ENCODE results near the gene TANGO6. TPM values are rescaled to one million over a fixed set of nuclear protein-coding genes. Genes with fewer than 3 reads are reported as not detected.
A peak's percentile ranks its signal among the peaks of the same experiment; 100 is the strongest.

TANGO6 gene
- total and polyA plus RNA-seq, 3 experiments from 2014 or later, result 19.5 to 30.3 (median 28.9) TPM

DNA sequence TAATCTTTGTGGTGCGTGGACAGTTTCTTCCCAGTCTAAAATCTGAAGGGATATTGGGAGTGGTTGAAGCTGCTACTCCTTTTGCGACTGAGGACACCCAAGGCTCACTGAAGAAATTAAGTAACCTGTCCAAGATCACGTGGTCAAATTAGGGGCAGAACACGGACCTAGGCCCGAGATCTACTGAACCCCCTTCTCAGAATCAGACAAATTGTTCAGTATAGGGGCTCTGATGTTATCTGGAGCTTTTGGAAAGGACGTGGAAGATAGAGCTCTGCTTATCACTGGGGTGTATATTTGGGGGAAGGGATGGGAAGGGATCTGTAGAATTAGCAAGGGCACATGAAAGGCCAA is 857 bp downstream of the TANGO6 start:
- H3K27ac Mint-ChIP-seq, result peak overlapping the region; percentile 54 to 98 (median 90)
- peak overlapping the region; percentile 82 for H3K27ac ChIP-seq (ENCODE audit: low read depth, low read length)

DNA sequence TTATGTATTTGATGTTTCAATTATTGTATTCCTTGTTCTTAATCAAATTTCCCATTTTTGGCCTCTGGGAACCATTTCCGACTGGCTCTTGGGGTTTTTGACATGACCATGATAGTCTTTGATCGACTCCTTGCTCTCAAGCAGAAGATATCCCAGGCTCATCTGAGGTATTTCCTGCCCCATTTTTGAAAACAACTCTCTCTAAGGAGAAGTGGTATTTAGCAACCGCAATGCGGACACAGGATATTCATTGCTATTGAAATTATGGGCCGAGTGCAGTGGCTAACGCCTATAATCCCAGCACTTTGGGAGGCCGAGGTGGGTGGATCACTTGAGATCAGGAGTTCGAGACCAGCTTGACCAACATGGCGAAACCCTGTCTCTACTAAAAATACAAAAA is 5.5 kb downstream of the TANGO6 start:
- ChIA-PET POLR2A (no interaction called here), CTCF (no interaction called here)
- H3K4me1 ChIP-seq (ENCODE audit: insufficient read depth, low read length), result peaks cover 17% of the 10 kb centered on the region
- no peak overlapping the region for H3K27ac ChIP-seq (ENCODE audit: low read depth, low read length)
- DNase-seq, result no peak
- Mint-ChIP-seq H3K27me3 (no peaks in the 10 kb centered on the region), H3K36me3 (peaks cover 0 to 12% (median 8%) of the 10 kb centered on the region in 3 donors), H3K4me1 (peaks cover 32 to 59% (median 52%) of the 10 kb centered on the region in 3 donors), H3K9me3 (no peaks in the 10 kb centered on the region), H3K4me3 (no peak overlapping the region), H3K27ac (no peak overlapping the region)
- H3K27me3 ChIP-seq (ENCODE audit: insufficient read depth, low read length, poor library complexity, severe bottlenecking), result no peaks in the 10 kb centered on the region
- no peaks in the 10 kb centered on the region for H3K9me3 ChIP-seq (ENCODE audit: low read length)
- no peak overlapping the region for H3K4me3 ChIP-seq (ENCODE audit: low read length)
- H3K36me3 ChIP-seq (ENCODE audit: insufficient read depth, low read length), result no peaks in the 10 kb centered on the region

More for the DNA sequence above, 857 bp downstream of the TANGO6 start:
- POLR2A ChIA-PET, result no interaction called here
- Mint-ChIP-seq H3K36me3 (peaks cover 0 to 12% (median 4%) of the 10 kb centered on the region in 3 donors), H3K9me3 (no peaks in the 10 kb centered on the region), H3K4me3 (peak overlapping the region; percentile 77 to 98 (median 85)), H3K4me1 (peaks cover 27 to 41% (median 40%) of the 10 kb centered on the region in 3 donors), H3K27me3 (no peaks in the 10 kb centered on the region)
- Histone ChIP-seq H3K36me3 (ENCODE audit: insufficient read depth, low read length) (no peaks in the 10 kb centered on the region), H3K27me3 (ENCODE audit: insufficient read depth, low read length, poor library complexity, severe bottlenecking) (no peaks in the 10 kb centered on the region), H3K4me1 (ENCODE audit: insufficient read depth, low read length) (peaks cover 20% of the 10 kb centered on the region), H3K9me3 (ENCODE audit: low read length) (no peaks in the 10 kb centered on the region), H3K4me3 (ENCODE audit: low read length) (peak overlapping the region; percentile 91)
- CTCF ChIA-PET, result interaction anchor here (3.4 kb wide), 1 partner anchor 316 kb away, joined by 12 read pairs; no protein-coding TSS in a partner anchor
- DNase-seq, result no peak

DNA sequence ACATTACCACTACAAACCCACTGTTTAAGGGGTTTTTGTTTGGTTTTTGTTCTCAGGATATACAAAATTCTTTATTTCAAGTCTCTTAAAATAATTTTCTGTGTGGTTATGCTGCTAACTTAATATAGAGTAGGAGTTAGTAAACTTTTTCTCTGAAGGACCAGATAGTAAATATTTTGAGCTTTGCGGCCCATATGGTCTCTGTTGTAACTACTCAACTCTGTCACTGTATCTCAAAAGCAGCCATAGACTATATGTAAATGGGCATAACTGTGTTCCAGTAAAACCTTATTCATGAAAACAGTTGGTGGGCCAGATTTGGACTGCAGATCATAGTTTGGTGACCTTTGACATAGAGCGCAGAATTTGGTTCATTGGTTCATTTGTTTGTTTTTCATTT is 7.2 kb downstream of the TANGO6 start:
- no peaks in the 10 kb centered on the region for H3K27me3 Mint-ChIP-seq
- no peak overlapping the region for H3K27ac ChIP-seq (ENCODE audit: low read depth, low read length)
- no peaks in the 10 kb centered on the region for H3K36me3 ChIP-seq (ENCODE audit: insufficient read depth, low read length)
- peaks cover 0 to 9% (median 9%) of the 10 kb centered on the region in 3 donors for H3K36me3 Mint-ChIP-seq
- no peaks in the 10 kb centered on the region for H3K9me3 Mint-ChIP-seq
- no peak for DNase-seq
- no peak overlapping the region for H3K27ac Mint-ChIP-seq
- CTCF ChIA-PET, result no interaction called here
- POLR2A ChIA-PET, result no interaction called here
- H3K4me1 Mint-ChIP-seq, result peaks cover 21 to 52% (median 40%) of the 10 kb centered on the region in 3 donors
- H3K27me3 ChIP-seq (ENCODE audit: insufficient read depth, low read length, poor library complexity, severe bottlenecking), result no peaks in the 10 kb centered on the region
- H3K4me3 Mint-ChIP-seq, result no peak overlapping the region
- H3K4me3 ChIP-seq (ENCODE audit: low read length), result no peak overlapping the region
- no peaks in the 10 kb centered on the region for H3K9me3 ChIP-seq (ENCODE audit: low read length)
- H3K4me1 ChIP-seq (ENCODE audit: insufficient read depth, low read length), result peaks cover 8% of the 10 kb centered on the region

DNA sequence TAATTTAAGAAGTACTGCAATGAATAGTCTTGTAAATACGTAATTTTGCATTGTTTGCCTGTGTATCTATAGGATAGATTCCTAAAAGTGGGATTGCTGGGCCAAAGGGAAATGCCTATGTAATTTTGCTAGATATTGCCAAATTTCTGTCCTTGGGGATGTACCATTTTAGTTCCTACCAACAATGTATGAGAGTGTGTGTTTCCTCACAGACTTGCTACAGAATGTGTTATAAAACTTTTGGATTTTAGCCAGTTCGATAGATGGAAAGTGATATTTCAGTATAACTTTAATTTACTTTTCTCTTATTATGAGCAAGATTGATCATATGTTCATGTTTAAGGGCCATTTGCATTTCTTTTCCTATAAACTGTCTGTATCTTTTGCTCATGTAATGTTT is 8.3 kb downstream of the TANGO6 start:
- Mint-ChIP-seq H3K36me3 (peaks cover 0 to 9% (median 9%) of the 10 kb centered on the region in 3 donors), H3K27ac (no peak overlapping the region), H3K4me3 (no peak overlapping the region), H3K27me3 (no peaks in the 10 kb centered on the region), H3K9me3 (no peaks in the 10 kb centered on the region), H3K4me1 (peaks cover 24 to 52% (median 44%) of the 10 kb centered on the region in 3 donors)
- H3K4me1 ChIP-seq (ENCODE audit: insufficient read depth, low read length), result peaks cover 8% of the 10 kb centered on the region
- no peak for DNase-seq
- no peaks in the 10 kb centered on the region for H3K36me3 ChIP-seq (ENCODE audit: insufficient read depth, low read length)
- ChIA-PET POLR2A (no interaction called here), CTCF (no interaction called here)
- no peak overlapping the region for H3K4me3 ChIP-seq (ENCODE audit: low read length)
- no peaks in the 10 kb centered on the region for H3K27me3 ChIP-seq (ENCODE audit: insufficient read depth, low read length, poor library complexity, severe bottlenecking)
- no peak overlapping the region for H3K27ac ChIP-seq (ENCODE audit: low read depth, low read length)
- no peaks in the 10 kb centered on the region for H3K9me3 ChIP-seq (ENCODE audit: low read length)

DNA sequence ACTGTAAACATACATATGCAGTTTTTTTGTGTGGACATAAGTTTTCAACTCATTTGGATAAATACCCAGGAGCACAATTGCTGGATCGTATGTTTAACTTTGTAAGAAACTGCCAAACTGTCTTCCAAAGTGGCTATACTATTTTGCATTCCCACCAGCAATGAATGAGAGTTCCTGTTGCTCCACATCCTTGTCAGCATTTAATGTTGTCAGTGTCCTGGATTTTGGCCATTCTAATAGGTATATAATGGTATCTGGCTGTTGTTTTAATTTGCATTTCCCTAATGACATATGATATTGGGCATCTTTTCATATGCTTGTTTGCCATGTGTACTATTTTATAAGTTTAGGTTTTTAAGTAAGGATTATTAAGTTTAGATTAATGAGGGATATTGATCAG is 14.1 kb downstream of the TANGO6 start:
- no peak for DNase-seq
- Histone ChIP-seq H3K4me1 (ENCODE audit: insufficient read depth, low read length) (no peaks in the 10 kb centered on the region), H3K27me3 (ENCODE audit: insufficient read depth, low read length, poor library complexity, severe bottlenecking) (no peaks in the 10 kb centered on the region), H3K27ac (ENCODE audit: low read depth, low read length) (no peak overlapping the region), H3K4me3 (ENCODE audit: low read length) (no peak overlapping the region), H3K9me3 (ENCODE audit: low read length) (no peaks in the 10 kb centered on the region), H3K36me3 (ENCODE audit: insufficient read depth, low read length) (peaks cover 1% of the 10 kb centered on the region)
- ChIA-PET POLR2A (no interaction called here), CTCF (no interaction called here)
- Mint-ChIP-seq H3K9me3 (no peaks in the 10 kb centered on the region), H3K36me3 (peaks cover 8 to 26% (median 20%) of the 10 kb centered on the region in 3 donors), H3K4me1 (peaks cover 25 to 54% (median 46%) of the 10 kb centered on the region in 3 donors), H3K27me3 (peaks cover 0 to 3% of the 10 kb centered on the region in 2 donors), H3K4me3 (no peak overlapping the region), H3K27ac (no peak overlapping the region)

DNA sequence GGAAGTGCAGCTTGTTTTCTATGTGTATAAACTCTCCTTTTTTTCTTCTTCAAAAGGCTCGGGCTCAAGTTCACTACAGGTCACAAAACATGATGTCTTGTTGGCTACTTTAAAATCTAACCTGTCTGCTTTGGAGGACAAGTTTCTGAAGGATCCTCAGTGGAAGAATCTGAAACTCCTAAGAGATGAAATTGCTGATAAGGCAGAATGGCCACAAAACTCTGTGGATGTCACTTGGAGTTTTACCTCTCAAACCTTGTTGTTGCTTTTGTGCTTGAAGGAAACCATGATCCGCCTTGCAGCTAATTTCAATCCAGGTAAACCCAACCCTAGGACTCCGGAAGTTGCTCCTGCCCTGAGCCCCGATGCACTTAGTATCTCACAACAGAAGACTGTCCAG is 16.5 kb downstream of the TANGO6 start:
- no peaks in the 10 kb centered on the region for H3K9me3 Mint-ChIP-seq
- no peak for DNase-seq
- H3K4me1 Mint-ChIP-seq, result peaks cover 21 to 36% (median 35%) of the 10 kb centered on the region in 3 donors
- no peak overlapping the region for H3K4me3 Mint-ChIP-seq
- no peaks in the 10 kb centered on the region for H3K9me3 ChIP-seq (ENCODE audit: low read length)
- H3K27ac ChIP-seq (ENCODE audit: low read depth, low read length), result no peak overlapping the region
- H3K36me3 ChIP-seq (ENCODE audit: insufficient read depth, low read length), result peaks cover 4% of the 10 kb centered on the region
- ChIA-PET CTCF (no interaction called here), POLR2A (interaction anchor here (0.5 kb wide), 1 partner anchor 47 kb away, joined by 3 read pairs; no protein-coding TSS in a partner anchor)
- peak overlapping the region in 2 of 8 donors; percentile 46 to 73 for H3K27ac Mint-ChIP-seq
- H3K27me3 ChIP-seq (ENCODE audit: insufficient read depth, low read length, poor library complexity, severe bottlenecking), result no peaks in the 10 kb centered on the region
- H3K27me3 Mint-ChIP-seq, result peaks cover 0 to 3% of the 10 kb centered on the region in 2 donors
- H3K4me3 ChIP-seq (ENCODE audit: low read length), result no peak overlapping the region
- no peaks in the 10 kb centered on the region for H3K4me1 ChIP-seq (ENCODE audit: insufficient read depth, low read length)
- H3K36me3 Mint-ChIP-seq, result peaks cover 8 to 48% (median 18%) of the 10 kb centered on the region in 3 donors

DNA sequence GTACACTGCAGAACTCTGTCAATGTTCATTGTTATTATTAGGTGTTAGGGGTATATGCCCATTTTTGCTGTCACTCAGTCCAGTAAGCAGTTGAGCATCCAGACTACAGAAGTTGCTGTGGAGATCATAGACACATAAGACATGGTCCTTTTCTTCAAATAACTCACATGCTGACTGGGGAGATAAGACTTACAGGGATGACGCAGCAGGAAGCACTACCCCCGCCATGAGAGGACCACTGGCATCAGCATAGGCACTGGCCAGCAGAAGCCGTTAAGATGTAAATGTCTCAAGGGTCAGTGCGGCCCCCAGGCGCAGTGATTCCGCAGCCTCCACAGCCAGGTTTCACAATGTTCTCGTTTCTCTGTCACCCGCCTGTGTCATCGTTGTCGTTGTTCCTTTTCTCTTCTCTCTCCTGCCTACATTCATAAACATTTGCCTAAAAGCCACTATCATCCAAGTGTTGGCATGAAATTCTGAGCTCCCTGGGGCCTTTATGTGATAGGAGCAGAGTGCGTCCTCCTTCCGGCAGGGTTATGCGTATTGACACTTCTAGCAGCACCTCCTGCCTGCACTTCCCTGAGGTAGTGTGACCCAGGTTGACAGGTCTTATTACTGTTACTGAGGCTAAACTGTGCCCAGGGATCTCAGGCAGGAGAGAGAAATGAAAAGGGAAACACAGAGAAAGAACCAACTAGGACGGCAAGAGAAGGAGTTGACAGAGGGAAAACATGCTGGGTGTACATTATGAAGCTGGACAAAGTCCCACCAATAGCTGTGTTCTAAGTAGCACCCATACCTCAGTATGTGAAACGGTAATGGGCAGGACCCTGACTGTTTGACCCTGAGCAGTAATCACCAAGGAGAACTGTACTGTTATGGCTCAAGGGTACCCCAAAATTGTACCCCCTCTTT is 17.9 kb downstream of the TANGO6 start:
- peaks cover 8 to 55% (median 22%) of the 10 kb centered on the region in 3 donors for H3K36me3 Mint-ChIP-seq
- H3K4me1 Mint-ChIP-seq, result peaks cover 20 to 31% (median 30%) of the 10 kb centered on the region in 3 donors
- no peaks in the 10 kb centered on the region for H3K9me3 Mint-ChIP-seq
- H3K27me3 Mint-ChIP-seq, result peaks cover 0 to 3% of the 10 kb centered on the region in 2 donors
- Histone ChIP-seq H3K27ac (ENCODE audit: low read depth, low read length) (no peak overlapping the region), H3K27me3 (ENCODE audit: insufficient read depth, low read length, poor library complexity, severe bottlenecking) (no peaks in the 10 kb centered on the region), H3K36me3 (ENCODE audit: insufficient read depth, low read length) (peaks cover 4% of the 10 kb centered on the region), H3K4me3 (ENCODE audit: low read length) (no peak overlapping the region), H3K4me1 (ENCODE audit: insufficient read depth, low read length) (no peaks in the 10 kb centered on the region), H3K9me3 (ENCODE audit: low read length) (no peaks in the 10 kb centered on the region)
- H3K4me3 Mint-ChIP-seq, result no peak overlapping the region
- ChIA-PET CTCF (no interaction called here), POLR2A (no interaction called here)
- peak overlapping the region in 1 of 8 donors; percentile 53 for H3K27ac Mint-ChIP-seq
- DNase-seq, result no peak

DNA sequence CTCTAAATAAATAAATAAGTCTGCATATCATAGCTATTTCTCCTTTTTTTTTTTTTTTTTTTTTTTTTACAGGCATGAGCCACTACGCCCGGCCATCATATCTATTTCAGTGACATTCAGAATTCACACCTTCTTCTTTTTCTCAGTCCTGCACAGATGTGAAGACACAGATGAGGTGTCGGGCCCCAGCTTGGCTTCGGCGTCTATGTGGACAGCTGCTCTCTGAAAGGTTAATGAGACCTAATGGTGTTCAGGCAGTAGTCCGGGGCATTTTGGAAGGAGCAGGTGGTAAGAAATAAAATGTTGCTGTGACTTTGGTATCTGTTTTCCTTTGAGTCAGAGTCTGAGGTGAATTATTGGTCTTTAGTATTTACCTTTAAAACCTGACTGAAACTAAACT is 23.6 kb downstream of the TANGO6 start:
- H3K9me3 Mint-ChIP-seq, result no peaks in the 10 kb centered on the region
- Histone ChIP-seq H3K36me3 (ENCODE audit: insufficient read depth, low read length) (peaks cover 4% of the 10 kb centered on the region), H3K4me3 (ENCODE audit: low read length) (no peak overlapping the region), H3K27ac (ENCODE audit: low read depth, low read length) (no peak overlapping the region), H3K4me1 (ENCODE audit: insufficient read depth, low read length) (no peaks in the 10 kb centered on the region), H3K9me3 (ENCODE audit: low read length) (no peaks in the 10 kb centered on the region), H3K27me3 (ENCODE audit: insufficient read depth, low read length, poor library complexity, severe bottlenecking) (no peaks in the 10 kb centered on the region)
- H3K27ac Mint-ChIP-seq, result no peak overlapping the region
- peaks cover 0 to 7% (median 4%) of the 10 kb centered on the region in 3 donors for H3K4me1 Mint-ChIP-seq
- peaks cover 18 to 69% (median 21%) of the 10 kb centered on the region in 3 donors for H3K36me3 Mint-ChIP-seq
- H3K27me3 Mint-ChIP-seq, result no peaks in the 10 kb centered on the region
- ChIA-PET POLR2A (no interaction called here), CTCF (no interaction called here)
- no peak overlapping the region for H3K4me3 Mint-ChIP-seq
- no peak for DNase-seq
